ENCODE data around the gene MYO18B. TPM values are rescaled to one million over a fixed set of nuclear protein-coding genes. Genes with fewer than 3 reads are reported as not detected.

The MYO18B gene
- total RNA-seq, 1 donor from 2014 or later, result 12.0 TPM

DNA sequence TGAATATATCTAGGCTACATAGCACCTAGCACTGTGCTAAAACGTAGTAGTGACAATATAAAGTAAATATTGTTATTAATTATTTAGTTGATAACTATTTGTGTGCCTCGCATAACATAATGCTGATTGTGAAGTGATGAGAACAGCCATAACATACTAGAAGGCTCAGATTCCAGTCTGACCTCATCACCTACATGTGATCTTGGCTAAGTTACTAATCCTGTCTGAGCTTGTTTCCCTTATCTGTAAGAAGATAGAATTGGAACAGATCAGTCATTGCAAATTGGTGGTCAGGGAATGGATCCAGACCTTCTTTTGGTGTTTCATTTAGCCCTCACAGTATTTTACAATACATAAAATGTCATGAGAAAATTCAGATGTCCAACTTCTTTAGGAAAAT lies 323.9 kb downstream of the MYO18B start:
- DNase-seq (ENCODE audit: low spot score in 2 of 2), result no peak
- TF ChIP-seq, protein P1, sequence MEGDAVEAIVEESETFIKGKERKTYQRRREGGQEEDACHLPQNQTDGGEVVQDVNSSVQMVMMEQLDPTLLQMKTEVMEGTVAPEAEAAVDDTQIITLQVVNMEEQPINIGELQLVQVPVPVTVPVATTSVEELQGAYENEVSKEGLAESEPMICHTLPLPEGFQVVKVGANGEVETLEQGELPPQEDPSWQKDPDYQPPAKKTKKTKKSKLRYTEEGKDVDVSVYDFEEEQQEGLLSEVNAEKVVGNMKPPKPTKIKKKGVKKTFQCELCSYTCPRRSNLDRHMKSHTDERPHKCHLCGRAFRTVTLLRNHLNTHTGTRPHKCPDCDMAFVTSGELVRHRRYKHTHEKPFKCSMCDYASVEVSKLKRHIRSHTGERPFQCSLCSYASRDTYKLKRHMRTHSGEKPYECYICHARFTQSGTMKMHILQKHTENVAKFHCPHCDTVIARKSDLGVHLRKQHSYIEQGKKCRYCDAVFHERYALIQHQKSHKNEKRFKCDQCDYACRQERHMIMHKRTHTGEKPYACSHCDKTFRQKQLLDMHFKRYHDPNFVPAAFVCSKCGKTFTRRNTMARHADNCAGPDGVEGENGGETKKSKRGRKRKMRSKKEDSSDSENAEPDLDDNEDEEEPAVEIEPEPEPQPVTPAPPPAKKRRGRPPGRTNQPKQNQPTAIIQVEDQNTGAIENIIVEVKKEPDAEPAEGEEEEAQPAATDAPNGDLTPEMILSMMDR (IDR thresholded peaks at IDR 0.05), result no peak

DNA sequence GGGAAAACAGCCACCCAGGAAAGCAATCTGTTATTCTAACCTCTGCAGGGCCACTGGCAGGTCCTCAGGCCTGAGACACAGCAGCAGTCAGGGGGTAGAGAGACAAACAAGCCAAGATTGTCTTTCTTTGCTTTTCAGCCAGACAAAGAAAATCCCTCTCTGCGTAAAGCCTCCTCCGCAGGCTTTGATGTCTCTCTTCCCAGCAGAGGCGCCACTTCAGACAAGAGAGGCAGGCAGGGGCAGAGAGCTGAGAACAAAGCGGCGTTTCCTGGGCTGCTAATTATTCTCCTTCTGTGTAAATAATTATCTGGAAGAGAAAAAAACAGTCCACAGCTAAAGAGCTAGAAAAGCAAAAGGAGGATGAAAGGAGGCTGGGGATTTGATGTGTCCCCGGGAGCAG lies 324.5 kb downstream of the MYO18B start:
- TF ChIP-seq, protein P1 (IDR thresholded peaks at IDR 0.05), result no peak
- no peak for DNase-seq (ENCODE audit: low spot score in 2 of 2)
- Histone ChIP-seq H3K4me3 (no peak overlapping the region), H3K9me3 (no peaks in the 10 kb centered on the region), H3K27me3 (no peaks in the 10 kb centered on the region), H3K36me3 (no peaks in the 10 kb centered on the region), H3K27ac (no peak overlapping the region), H3K4me1 (no peaks in the 10 kb centered on the region)
- intact Hi-C loops (cut with DNase I), result no loop called here

More for the DNA sequence above, 323.9 kb downstream of the MYO18B start:
- no peaks in the 10 kb centered on the region for H3K9me3 ChIP-seq
- no peaks in the 10 kb centered on the region for H3K27me3 ChIP-seq
- intact Hi-C loops (cut with DNase I), result no loop called here
- H3K4me1 ChIP-seq, result no peaks in the 10 kb centered on the region
- H3K27ac ChIP-seq, result no peak overlapping the region
- H3K4me3 ChIP-seq, result no peak overlapping the region
- H3K36me3 ChIP-seq, result no peaks in the 10 kb centered on the region

DNA sequence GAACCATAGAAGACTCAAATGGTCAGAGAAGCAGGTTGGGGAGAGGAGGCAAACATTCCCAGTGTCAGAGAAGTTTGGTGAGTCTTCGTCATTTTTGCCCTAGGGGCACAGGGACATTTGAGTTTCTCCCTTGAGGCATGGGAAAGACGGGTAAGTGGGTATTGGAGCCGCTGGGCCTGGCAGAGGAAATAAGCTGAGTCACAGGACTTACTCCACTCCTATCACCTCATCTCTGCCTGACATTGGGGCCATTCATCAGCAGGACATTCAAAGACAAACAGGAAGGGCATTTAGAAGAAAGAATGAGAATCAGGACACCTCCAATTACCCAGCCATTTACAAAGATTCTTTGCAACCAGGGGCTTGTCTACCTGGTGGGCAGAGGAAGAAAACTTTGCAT lies 326.6 kb downstream of the MYO18B start:
- no peaks in the 10 kb centered on the region for H3K27me3 ChIP-seq
- TF ChIP-seq, protein P1 (IDR thresholded peaks at IDR 0.05), result no peak
- no peaks in the 10 kb centered on the region for H3K4me1 ChIP-seq
- H3K36me3 ChIP-seq, result no peaks in the 10 kb centered on the region
- H3K27ac ChIP-seq, result no peak overlapping the region
- DNase-seq (ENCODE audit: low spot score in 2 of 2), result no peak
- no peak overlapping the region for H3K4me3 ChIP-seq
- intact Hi-C loops (cut with DNase I), result no loop called here
- H3K9me3 ChIP-seq, result no peaks in the 10 kb centered on the region

DNA sequence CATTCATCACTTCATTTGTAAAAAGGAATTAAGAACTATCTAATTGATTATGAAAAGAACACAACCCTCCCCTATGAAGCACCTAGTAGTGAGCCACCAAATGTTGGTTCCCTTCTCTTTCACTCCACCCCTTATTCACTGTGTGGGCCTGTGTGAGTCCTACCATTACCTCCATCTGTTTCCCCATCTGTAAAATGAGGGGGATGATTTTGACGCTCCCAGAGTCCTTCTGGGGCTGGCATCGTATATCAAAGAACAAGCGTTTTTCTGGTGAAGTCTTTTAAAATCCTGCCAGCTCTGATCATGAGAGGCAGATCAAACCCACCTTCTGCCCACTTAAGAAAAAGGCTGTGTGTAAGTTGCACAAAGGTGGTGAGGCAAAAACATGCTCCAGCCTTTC lies 330.6 kb downstream of the MYO18B start:
- TF ChIP-seq, protein P1 (IDR thresholded peaks at IDR 0.05), result no peak
- intact Hi-C loops (cut with DNase I), result no loop called here

DNA sequence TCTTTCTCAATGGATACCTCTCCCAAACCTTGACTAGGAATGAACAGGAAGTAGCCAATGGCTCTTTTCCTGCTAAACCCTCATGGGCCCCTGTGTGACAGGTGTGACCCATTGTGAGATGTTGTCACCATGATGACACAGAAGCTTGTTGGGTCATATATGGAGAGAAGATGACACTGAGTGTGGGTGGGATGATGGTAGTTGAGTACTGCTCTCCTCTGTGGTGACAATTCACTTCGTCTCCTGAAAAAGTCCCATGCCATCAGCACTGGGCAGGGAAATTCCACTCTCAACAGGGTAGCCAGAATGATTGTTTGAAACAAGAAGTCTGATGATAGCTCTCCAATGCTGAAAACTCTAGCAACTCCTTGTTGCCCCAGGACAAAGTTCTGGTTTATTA lies 333.3 kb downstream of the MYO18B start:
- H3K36me3 ChIP-seq, result no peaks in the 10 kb centered on the region
- DNase-seq (ENCODE audit: low spot score in 2 of 2), result no peak
- H3K4me3 ChIP-seq, result no peak overlapping the region
- no peaks in the 10 kb centered on the region for H3K9me3 ChIP-seq
- H3K27ac ChIP-seq, result no peak overlapping the region
- H3K27me3 ChIP-seq, result no peaks in the 10 kb centered on the region
- H3K4me1 ChIP-seq, result no peaks in the 10 kb centered on the region
- intact Hi-C loops (cut with DNase I), result no loop called here
- TF ChIP-seq, protein P1 (IDR thresholded peaks at IDR 0.05), result no peak

More for the DNA sequence above, 330.6 kb downstream of the MYO18B start:
- Histone ChIP-seq H3K36me3 (no peaks in the 10 kb centered on the region), H3K4me1 (no peaks in the 10 kb centered on the region), H3K4me3 (no peak overlapping the region), H3K27ac (no peak overlapping the region), H3K9me3 (no peaks in the 10 kb centered on the region), H3K27me3 (no peaks in the 10 kb centered on the region)
- no peak for DNase-seq (ENCODE audit: low spot score in 2 of 2)

DNA sequence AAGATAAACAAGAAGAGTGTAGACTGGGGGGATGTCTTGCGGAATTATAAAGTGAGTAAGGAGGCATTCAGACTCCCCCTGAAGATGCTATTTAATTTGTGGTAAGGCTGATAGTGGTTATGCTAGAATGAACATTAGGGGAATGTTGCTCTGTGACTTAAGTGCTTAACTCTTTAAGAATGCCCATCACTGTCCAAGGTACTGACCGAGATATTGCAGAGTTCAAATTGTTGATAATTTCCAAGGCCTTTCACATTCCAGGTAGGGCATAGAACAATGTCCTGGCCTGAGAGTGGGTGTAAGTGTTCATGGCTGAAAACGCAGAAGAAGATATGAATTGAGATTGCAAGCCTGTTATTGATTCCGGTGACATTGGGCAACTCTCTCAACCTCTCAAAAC lies 337.0 kb downstream of the MYO18B start:
- Histone ChIP-seq H3K36me3 (no peaks in the 10 kb centered on the region), H3K4me3 (no peak overlapping the region), H3K9me3 (no peaks in the 10 kb centered on the region), H3K4me1 (no peaks in the 10 kb centered on the region), H3K27me3 (no peaks in the 10 kb centered on the region), H3K27ac (no peak overlapping the region)
- intact Hi-C loops (cut with DNase I), result no loop called here
- DNase-seq (ENCODE audit: low spot score in 2 of 2), result no peak
- TF ChIP-seq, protein P1 (IDR thresholded peaks at IDR 0.05), result no peak

Measured in ascending aorta (tissue), 2 donors.